Right forelimb (tissue), 1 donor: ENCODE measurements around the gene RYR2.

ENCODE experiments used
- DNase-seq: peaks from one replicate; pipeline ENCODE4 v3.0.0-alpha.2; 2018

Gene RYR2

DNA sequence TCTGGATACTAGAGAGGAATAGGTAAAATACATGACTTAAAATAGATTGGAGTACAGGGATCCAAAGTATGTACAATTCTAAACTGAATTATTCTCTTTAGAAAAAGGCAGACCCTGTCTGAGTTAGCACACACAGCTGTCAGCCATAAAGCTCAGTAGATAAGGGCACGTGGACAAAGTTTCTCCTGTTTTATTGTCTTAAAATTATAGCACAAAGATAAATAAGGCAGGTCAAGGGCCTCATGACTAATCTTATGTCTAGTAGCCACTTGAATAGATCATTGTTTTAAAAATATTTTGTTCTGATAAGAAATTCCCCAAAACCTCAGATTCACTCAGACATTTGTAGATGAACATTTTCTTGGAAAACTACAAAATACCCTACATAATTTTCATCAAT lies 643.6 kb downstream of the RYR2 start:
- DNase-seq: no peak

DNA sequence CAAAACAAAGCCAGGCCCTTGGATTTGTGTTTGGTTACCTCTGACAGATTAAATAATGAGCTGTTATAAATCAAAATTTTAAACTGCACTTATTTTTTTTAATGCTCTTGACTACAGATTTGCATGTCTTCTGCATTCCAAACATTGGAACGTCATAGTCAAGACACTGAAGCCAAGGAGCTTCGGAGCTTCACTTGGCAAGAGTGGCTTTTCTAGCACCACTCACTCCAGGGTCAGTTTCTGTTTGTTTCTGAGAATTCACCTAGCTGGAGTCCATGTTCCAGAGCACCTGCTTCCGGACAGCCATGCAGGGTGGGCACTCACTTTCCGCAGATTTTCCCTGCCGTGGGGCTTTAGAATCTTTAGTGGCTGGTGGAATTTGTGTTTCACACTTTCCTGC lies 645.8 kb downstream of the RYR2 start:
- no peak for DNase-seq

DNA sequence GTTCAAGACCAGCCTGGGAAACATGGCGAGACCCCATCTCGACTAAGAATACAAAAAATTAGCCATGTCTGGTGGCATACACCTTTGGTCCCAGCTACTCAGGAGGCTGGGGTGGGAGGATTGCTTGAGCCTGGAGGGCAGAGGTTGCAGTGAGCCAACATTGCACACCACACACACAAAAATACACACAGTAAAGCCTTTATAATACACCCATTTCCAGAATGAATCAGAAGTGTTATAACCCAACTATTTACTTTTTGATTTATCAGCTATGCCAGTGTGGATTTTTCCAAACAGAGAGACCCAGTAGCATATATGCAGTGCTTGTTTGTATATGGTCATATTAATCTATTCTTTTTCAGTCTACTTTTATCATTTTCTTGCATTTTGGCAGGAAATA lies 648.7 kb downstream of the RYR2 start:
- DNase-seq: no peak

DNA sequence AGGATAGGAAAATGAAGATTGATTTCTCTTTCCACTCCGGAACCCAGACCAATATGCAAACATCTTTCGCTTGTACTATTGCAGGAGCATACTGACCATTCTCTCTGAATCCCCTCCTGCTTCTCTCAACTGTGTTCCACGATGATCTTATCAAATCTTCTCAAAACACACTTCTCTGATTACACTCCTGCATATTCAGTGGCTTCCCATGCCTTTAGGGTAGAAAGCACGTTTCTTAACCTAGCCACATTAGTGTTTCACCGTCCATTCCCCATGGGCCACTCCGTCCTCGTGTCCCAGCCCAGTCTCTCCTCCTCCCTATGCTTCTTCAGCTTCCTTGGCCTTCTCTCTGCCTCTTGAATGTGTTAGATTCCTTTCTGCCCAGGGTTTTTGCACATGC lies 650.3 kb downstream of the RYR2 start:
- DNase-seq: no peak

DNA sequence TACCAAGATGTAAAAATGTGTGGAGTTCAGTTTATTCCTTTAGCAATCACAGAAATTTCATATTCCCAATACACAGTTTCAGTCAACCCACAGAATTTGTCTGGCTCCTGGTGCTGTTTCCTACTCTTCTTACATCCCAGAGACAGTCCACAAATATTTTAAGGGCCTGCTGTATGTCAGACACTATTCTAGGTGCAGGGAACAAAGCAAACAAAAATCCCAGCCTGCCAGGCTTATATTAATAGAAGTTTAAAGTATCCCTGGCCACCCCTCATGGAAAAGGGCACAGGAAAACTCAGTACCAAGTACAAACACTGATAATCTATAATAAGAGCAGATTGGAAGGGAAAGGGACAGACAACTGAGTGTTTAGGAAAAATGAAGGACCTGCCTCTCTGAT lies 653.9 kb downstream of the RYR2 start:
- DNase-seq: no peak

DNA sequence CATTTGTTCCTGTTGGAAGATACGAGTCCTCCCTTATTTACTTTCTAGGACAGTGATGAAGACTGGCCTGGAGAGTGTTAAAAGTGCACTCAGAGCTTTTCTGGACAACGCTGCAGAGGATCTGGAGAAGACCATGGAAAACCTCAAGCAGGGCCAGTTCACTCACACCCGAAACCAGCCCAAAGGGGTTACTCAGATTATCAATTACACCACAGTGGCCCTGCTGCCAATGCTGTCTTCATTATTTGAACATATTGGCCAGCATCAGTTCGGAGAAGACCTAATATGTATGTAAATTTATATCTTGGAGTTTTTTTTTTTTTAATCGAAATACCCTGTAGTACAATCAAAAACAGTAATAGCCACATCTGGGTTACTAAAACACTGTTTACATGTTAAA lies 658.2 kb downstream of the RYR2 start:
- DNase-seq: no peak

DNA sequence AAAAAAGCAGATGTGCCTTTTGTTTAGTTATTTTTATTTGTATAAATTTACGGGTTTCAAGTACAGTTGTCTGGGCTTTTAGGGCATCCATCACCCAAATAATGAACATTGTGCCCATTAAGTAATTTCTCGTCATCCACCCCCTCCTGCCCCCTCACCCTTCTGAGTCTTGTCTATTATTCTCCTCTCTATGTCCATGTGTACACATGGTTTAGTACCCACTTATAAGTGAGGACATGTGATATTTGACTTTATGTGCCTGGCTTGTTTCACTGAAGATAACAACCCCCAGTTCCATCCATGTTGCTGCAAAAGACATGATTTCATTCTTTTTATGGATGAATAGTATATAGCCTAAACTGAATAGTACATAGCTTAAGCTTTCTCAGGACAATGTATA lies 659.5 kb downstream of the RYR2 start:
- no peak for DNase-seq

DNA sequence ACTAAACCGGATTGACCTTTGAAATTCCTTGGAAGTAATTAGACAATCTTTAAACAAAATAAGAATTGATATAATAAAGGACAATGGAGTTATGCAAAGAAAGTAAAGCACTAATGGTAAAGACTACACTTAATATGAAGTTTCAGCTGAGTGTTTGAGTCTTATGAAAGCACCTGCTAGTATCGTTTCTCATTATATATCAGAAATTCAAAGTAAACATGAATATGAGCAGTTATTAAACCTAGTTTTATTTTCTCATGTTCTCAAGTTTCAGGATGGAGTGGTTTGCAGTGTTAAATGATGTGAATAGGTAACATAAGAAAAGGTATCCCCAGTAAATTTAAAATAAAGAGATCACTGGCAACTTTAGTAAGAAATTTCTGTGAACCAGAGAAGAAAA lies 660.2 kb downstream of the RYR2 start:
- no peak for DNase-seq

DNA sequence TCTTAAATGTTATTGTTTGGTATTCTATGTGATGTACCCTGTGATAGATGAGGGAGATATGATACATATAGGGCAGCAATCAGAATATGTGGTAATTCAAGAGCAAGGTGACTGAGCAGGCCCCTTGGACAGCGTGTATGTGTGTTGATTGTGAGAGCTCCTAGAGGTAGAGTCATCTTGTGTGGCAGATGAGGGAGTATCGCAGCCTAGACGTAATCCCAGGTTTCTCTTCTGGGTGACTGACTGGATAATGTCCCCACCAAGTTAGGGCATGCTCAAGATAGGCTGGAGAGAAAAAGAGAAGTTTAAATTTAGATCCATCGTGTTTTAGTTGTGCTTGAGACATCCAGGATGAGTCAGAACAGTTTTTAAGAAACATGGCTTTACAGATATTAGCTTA lies 663.5 kb downstream of the RYR2 start:
- DNase-seq: no peak

DNA sequence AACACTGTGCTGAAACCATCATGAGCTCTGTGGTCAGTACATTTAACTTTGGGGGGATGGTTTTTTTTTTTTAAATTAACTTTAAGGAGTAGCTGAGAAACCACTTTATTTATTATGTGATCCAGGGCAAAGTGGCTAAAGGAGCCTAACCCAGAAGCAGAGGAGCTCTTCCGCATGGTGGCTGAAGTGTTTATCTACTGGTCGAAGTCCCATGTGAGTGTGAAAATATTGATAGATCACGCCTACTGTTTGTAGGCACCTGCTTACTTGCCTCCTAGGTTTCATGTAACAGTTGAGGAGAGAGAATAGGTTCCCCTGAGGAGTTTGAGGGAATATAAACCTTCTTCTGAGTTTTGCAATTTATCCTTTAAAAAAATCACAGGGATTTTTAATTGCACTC lies 667.4 kb downstream of the RYR2 start:
- DNase-seq: no peak

DNA sequence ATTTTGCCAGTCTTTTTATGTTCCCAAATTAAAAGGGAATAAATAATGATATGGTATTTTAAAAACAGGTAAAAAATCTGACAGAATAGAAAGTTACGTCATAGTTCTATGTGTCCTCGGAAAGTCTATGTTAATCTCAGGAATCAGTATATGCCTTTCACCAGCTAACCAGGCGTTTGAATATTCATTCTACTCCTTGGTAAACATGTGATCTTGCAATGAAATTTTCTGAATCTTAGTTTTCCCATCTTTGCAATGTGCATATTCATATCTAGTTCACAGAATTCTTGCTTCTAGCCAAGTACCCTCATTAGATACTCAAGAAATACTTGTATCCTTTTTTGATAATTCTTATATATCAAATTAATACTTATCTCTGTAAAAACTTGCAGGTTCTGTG lies 669.3 kb downstream of the RYR2 start:
- DNase-seq: no peak

DNA sequence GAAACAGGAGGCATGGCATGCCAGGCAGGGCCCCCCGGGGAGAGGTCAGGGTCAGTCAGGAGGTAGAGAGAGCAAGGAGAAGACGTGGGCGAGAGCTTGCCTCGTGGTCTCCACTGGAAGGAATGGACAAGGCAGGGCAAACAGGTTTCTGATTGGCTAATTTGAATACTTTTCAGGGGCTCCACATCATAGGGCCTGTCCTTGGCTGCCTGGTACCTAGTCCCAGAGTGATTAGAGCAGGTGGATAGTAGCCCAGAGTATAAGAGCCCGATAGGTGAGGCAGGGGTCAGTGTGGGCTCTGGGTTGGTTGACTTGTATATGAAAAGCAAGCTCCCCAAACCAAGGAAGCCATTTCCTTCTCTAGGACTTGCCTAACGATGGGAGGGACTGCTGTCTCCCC lies 670.1 kb downstream of the RYR2 start:
- no peak for DNase-seq

DNA sequence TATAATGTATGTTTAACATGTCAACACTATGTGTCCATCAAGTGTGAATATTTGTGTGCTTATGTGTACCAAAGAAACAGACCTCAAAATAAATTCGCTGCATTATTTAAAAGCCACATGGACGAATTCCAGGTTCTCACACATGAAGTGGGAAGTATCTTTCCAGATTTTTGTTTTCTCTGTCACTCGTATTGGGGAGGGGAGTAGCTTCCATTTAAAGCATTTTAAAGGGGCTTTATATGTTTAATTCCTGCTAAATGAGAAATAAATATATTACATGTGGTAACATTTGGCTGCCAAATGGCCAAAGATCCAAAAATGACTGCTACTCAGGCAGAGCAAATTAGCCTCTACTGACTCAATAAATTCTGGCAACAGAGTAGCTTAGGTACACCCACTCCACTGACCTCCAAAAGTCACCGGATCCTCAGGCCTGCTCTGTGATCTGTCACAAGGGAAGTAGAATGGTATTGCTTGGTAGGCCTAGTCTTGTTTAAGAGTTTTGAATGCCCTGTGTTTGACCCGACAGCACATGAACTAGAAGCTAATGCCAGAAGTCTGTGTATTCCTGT lies 670.7 kb downstream of the RYR2 start:
- no peak for DNase-seq

DNA sequence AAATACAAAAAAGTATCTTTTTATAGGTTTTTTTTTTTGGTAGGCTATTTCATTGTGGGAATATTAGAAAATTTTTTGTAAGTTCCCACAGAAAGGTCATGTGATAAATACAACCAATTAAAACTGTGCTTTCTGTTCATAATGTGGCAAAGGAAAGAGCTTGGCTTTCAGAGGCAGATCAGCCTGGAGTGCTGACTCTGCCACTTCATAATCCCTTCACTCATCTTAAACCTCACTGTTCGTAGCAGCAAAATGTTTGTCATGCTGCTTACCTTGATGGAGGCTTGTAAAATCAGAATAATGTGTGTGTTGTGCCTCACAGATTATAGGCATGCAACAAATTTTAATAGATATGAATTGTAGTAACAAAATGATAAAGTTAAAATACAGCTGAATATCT lies 671.9 kb downstream of the RYR2 start:
- DNase-seq: no peak

DNA sequence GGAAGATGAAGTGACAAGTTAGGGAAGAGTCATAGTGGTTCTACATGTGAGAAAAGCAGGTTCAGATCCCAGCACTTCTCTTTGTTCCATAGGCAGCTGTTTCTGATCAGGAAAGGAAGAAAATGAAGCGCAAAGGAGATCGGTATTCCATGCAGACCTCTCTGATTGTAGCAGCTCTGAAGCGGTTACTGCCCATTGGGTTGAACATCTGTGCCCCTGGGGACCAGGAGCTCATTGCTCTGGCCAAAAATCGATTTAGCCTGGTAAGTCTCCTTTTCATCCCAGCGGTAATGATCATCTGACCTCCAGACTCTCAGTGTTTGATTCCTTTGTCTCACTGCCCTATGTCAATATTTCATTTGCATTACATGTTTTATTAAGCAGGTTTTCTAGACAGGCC lies 675.1 kb downstream of the RYR2 start:
- DNase-seq: no peak

DNA sequence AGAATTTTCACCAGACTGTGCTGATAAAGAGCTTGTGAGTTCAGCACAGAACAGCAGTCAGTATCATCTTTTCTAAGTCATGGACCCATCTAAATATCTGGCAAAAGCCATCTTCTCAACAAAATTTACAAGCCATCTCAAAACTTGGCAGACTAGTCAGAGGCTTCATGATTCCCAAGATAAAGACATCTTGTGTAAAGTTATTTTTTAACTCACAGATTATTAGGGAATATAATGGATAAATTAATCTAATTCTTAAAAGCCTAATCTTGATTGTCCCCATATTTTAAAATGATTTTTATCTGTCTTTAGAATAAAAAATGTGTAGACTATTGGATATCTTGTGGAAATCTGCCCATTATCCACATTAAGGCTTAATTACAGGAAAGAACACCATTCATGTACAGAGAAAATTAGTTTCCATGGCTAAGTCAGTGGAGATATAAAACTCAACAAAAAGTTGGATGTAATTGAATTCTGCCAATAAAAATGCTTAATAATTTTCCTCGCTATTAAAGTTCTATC lies 688.9 kb downstream of the RYR2 start:
- no peak for DNase-seq

DNA sequence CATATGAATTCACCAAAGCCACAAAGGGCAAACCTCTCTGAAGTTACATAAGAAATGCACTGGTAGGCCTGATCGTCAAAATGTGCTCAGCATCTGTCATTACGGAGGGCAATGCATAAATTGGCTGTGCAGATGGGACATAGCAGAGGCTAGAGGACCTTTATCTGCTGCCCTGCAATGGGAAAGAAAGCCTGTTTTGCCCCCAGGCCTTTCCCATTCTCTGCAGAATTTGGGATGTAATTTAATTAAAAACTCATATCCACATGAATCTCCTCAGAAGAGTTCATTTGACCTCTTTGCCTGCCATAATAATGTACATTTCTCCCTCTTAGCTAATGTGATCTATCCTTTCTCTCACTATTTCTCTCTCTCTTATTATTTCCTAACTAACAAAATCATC lies 690.7 kb downstream of the RYR2 start:
- no peak for DNase-seq

DNA sequence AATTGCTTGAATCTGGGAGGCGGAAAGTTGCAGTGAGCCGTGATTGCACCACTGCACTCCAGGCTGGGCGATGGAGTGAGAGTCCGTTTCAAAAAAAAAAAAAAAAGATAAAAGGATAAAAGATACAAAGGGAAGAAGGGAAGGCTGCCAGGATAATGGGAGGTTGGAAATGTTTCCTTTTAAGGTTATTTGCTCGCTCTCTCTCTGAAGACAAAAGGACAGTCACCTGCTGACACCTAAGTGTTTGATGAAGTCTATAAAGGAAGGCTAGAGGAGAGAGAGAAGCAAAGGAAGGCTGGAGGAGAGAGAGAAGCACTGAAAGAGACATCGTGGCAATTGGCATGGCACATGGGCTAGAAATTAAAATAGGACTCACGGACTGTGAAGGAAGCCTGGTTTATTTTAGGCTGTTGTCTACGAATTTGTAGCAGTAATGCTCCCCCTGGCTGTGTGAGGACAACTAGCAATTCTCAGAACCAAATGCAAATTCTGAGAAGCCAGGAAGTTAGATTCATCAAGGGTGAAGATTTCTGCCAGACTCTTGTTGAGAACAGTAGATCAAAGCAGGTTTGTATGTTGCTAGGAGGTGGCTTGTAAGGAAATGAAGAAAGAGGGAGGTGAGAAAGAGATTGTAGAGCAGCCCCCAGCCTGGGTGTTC lies 694.5 kb downstream of the RYR2 start:
- no peak for DNase-seq

DNA sequence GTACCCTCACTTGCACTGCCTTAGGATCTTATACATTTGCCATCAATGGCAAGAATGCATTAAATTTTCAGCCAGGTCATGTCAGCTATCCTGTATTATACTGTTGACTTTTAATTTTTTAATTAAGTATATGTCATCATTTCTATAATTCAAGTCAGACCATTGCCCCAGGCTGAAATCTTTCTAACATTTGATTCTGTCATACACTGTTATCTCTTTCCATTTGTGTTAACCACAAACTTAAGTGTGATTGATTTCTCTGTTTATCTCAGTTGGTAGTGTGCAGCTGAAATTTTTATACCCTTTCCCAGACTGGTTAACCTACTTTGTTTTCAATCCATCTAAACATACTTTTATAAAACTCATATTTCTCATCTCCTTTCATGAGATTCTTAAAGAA lies 695.5 kb downstream of the RYR2 start:
- DNase-seq: no peak

DNA sequence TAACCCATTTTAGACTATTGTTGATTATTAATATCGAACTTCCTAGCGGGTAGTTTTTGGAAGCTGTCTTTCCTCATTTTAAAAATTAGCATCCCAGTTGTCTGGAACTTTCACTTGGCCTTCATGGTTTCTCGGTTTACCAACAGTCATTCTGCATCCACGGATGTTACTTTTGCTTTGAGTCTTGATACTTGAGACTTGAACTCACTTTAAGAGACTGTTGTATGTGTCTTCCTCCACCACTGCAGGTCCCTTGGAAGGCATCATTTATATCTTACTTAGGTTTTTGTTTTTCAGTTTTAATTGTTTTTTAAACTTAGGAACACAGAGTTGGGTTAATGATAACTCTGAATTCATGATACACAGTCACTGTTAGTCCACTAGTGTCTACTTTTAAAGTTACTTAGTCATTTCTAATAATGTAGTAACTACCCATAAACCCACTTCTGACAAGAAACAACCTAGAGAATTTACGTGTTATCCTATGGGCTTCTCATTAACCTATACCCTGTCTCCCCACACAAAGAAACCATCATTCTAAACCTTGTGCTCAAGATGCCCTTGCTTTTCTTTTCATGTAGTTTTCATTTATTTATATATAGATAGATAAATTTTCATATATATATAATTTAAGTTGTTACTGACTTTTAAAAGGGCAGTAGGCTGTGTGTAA lies 696.1 kb downstream of the RYR2 start:
- no peak for DNase-seq

DNA sequence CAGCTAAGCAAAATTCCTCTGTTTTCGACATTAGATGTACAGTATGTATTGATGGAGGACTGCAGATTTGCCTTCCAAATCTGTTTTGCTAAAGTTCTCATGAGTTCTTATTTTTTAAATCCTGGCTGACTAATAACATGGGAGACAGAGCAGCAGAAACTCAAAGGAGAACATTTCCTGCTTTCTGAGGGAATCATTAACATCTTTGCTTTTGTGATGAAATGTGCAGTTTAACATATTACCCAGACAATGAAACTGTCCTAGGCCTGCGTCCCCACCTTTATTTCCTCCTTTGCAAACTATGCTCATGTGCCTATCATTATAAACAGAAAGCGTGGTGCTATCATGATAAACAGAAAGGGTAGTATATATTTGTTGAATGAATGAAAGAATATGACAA lies 698.9 kb downstream of the RYR2 start:
- no peak for DNase-seq

DNA sequence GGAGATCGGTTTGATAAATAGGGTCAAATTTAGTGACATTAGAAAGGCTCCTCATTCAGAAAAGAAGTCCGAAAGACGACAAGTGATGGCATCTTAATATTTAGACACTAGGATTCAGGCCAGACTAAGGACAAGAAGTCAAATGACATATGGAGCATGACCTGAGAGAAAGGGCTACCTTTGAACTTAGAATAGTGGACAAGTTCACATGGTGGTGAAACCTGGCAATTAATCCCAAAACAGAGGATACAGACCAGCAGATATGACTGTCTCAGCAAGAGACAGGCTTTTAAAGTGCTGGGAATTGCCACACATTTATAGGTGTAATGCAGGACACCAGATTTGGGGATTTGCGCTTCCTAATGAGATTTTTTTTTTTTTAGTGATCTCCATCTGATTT lies 703.6 kb downstream of the RYR2 start:
- DNase-seq: no peak

DNA sequence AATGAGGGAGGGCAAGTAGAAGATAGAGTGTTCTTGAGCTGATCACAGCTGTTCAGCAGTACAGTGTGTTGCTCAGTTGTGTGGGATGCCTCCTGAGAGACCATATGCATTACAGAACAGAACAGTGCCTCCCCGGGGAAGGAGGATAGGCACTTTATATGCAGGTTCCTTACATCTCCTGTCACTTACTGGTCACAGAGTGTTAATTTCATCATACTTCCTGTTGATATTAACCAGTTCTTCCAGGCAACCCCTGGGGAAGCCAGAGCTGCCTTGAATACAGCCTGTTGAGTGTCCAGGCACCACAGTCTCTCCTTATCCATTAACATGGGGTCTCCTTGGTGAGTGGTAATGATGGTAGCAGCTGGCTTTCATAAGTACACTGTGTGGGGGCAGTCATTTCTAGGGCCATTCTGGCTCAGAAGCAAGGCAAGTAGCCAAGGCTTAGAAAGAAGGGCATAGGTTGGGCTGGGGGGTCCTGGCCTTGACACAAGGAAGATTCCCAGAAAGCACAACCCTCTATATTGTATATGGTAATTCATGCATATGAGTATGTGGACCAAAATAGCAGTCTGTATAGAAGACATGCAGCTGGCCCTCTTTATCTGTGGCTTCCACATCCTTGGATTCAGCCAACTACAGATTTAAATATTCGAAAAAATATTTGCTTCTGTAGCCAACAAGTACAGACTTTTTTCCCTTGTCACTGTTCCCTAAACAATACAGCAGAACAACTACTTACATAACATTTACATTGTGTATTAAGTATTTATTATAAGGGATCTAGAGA lies 706.4 kb downstream of the RYR2 start:
- DNase-seq: no peak

DNA sequence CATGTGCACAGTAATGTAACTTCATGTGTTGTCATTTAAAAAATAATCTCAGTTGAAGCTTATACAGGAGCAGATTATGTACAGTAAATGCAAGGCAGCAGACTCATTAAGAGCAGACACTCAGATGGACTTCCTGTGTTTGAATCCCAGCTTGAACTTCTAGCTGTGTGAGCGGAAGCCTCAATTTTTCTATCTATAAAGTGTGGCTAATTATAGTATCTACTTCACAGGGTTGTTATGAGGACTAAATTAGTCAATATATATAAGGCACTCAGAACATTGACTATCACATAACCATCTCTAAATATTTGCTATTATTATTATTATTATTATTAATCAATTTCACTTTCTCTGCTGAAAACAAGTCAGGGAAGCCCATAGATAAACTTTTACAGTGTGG lies 707.1 kb downstream of the RYR2 start:
- no peak for DNase-seq
